ENCODE results near the gene GJC2.
"Not testable (repeated sequence)": the region's sequence is repeated elsewhere in the genome, so short reads cannot be mapped to it uniquely, and the experiment has no call there.

GJC2 gene

DNA sequence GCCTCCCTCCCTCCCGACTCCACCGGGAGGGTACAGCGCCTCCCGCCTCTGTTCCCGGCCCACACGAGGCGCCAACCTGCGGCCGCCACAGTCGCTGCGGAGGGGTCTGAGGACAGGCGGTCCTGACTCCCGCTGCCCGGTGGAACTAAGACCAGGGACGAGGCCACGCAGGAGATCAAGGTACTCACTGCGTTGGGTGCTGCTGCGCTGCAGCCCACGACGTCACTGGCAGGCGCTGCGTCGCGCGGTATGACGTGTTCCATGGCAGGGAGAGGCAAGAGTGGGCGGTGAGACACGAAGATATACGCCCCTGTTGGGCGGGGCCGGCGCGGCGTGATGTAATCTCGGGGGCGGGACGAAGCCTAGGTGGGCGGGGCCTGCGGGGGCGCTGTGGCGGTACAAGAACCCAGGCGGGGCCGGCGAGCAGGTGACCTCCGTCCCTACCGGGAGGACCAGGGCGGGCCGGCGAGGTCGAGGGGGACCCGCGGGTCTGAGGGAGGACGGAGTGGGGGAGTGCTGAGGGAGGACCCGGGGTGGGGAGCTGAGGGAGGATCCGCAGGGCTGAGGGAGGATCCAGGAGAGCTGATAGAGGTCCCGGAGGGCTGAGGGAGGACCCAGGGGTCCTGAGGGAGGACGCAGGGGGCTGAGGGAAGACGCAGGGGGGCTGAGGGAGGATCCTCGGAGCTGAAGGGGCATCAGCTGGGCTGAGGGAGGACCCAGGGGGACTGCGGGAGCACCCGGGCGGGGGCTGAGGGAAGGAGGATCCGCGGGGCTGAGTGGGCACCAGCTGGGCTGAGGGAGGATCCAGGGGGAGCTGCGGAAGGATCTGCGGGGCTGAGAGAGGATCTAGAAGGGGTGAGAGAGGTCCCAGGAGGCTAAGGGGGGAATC is 40.4 kb upstream of the GJC2 start, which contains the start of gene MRPL55:
Gene MRPL55, minus strand, starts transcription at position 227 of the 889 bp plus-strand sequence. CDS start 1,039 bp downstream, outside the sequence.
- TF ChIP-seq, protein P1, sequence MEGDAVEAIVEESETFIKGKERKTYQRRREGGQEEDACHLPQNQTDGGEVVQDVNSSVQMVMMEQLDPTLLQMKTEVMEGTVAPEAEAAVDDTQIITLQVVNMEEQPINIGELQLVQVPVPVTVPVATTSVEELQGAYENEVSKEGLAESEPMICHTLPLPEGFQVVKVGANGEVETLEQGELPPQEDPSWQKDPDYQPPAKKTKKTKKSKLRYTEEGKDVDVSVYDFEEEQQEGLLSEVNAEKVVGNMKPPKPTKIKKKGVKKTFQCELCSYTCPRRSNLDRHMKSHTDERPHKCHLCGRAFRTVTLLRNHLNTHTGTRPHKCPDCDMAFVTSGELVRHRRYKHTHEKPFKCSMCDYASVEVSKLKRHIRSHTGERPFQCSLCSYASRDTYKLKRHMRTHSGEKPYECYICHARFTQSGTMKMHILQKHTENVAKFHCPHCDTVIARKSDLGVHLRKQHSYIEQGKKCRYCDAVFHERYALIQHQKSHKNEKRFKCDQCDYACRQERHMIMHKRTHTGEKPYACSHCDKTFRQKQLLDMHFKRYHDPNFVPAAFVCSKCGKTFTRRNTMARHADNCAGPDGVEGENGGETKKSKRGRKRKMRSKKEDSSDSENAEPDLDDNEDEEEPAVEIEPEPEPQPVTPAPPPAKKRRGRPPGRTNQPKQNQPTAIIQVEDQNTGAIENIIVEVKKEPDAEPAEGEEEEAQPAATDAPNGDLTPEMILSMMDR (IDR thresholded peaks at IDR 0.05; ENCODE audit: extremely low read depth, missing control alignments), result no peak
- peak; percentile 96 for DNase-seq (ENCODE audit: low spot score)

DNA sequence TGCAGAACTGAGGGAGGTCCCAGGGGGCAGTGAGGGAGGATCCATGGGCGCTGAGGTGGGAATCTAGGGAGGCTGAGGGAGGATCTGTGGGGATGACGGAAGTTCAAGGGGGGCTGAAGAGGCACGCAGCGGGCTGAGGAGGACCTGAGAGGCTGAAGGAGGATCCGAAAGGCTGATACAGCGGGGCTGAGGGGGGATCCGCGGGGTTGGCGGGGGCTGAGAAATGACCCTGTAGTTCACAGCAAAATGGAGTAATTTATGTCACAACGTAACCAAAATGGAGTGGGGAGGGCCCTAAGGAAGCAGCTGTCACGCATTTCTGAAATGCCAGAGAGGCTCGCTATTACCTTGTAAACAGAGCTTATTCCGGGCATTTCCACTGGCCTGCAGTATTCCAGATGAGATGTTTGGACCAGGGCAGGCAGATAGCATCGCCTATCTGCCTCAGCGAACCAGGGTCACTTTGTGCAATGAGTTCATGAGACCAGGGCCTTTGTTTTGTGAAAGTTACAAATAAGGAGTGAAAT is 39.7 kb upstream of the GJC2 start:
- no peak for DNase-seq (ENCODE audit: low spot score)
- TF ChIP-seq, protein P1 (IDR thresholded peaks at IDR 0.05; ENCODE audit: extremely low read depth, missing control alignments), result no peak

DNA sequence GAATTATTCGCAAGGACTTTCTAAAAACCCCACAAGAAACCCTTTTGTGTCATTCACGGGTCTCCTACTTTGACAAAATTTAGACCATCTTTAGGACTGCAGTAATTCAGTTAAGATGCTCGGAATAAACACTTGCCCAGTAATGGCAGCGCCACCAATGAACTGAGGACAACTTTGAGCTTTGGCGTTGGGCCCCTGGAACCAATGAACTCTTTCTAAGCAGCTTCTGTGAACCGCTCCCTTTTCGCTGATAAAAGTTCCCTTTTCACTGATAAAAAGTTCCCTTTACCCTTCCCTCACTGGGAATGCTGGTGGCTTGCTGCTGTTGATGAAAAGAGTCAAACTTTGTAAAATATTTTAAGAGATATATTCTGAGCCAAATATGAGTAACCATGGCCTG is 39.2 kb upstream of the GJC2 start:
- TF ChIP-seq, protein P1 (IDR thresholded peaks at IDR 0.05; ENCODE audit: extremely low read depth, missing control alignments), result no peak
- no peak for DNase-seq (ENCODE audit: low spot score)

DNA sequence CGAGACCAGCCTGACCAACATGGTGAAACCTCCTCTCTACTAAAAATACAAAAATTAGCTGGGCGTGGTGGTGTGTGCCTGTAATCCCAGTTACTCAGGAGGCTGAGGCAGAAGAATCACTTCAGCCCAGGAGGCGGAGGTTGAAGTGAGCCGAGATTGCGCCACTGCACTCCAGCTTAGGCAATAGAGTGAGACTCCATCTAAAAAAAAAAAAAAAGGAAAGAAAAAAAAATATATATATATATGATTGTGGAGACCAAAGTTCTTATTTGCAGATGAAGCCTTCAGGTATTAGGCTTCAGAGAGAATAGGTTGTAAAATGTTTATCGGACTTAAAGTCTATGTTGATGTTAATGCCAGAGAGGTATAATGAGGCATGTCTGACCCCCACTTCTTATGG is 38.4 kb upstream of the GJC2 start:
- DNase-seq (ENCODE audit: low spot score), result not testable (repeated sequence)

DNA sequence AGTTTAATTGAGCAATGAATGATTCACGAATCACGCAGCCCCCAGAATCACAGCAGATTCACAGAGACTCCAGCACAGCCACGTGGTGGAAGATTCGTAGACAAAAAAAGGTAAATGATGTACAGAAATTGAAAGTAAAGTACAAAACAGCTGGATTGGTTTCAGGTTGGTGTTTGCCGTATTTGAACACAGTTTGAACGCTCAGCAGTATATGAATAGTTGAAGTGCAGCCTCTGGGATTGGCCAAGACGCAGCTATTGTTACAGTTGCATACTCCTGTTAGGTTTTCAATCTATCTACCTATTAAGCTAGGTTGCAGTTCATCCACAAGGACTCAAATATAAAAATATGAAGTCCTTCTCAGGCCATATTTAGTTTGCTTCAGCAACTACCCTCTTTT is 37.6 kb upstream of the GJC2 start:
- TF ChIP-seq, protein P1 (IDR thresholded peaks at IDR 0.05; ENCODE audit: extremely low read depth, missing control alignments), result no peak
- DNase-seq (ENCODE audit: low spot score), result no peak

DNA sequence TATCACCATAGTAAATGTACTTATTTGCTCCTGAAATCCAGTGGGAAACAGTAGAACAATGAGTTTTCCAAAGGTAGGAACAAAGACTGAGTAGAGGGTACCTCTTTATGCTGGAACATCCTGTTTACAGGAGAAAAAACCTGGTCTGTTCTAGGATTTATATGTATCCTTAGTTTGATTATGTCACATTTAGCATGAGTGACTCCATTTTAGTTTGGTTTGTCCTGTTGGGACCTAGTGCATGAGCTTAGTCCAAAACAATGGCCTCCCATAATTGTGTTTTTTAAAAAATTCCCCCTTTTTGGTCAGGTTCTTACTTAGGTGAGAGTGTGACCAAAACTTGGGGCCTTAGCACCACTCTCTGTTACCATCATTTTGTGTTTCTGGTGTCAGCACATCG is 37.1 kb upstream of the GJC2 start:
- TF ChIP-seq, protein P1 (IDR thresholded peaks at IDR 0.05; ENCODE audit: extremely low read depth, missing control alignments), result no peak
- DNase-seq (ENCODE audit: low spot score), result no peak

DNA sequence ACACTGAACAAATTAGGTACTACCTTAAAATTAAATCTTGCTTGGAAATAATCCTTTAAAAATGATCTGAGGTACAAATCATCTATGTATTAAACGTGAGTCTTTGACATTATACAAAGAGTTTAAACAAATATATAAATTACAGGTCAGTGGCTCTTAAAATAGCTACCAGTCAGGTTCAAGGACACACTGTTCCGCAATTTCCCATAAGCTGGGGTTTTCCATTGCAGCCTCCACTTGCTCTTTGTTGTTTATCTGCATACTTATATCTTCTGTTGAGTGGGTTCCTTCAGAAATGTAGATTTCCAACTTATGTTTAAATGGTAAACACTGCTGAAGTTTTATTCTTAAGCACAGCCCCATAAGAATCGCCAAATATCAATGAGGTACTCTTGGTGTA is 34.9 kb upstream of the GJC2 start:
- TF ChIP-seq, protein P1 (IDR thresholded peaks at IDR 0.05; ENCODE audit: extremely low read depth, missing control alignments), result no peak
- DNase-seq (ENCODE audit: low spot score), result no peak
